Stimulated activated naive B cell treated with anti-CD40 and anti-IgM and Interleukin-4, amounts not matched to agents 10 μg/mL and 1 μg/mL and 100 μg/mL, for 72 hours (primary cell): Measurements from ENCODE around the gene MMP28.

ENCODE experiments used
- ATAC-seq, 2 donors: fragments of 150-1000 bp; cut with Tn5 transposase; replicated peaks; 2 replicates each; pipeline ENCODE4 v1.10.0; 2021; ENCODE audit warnings: moderate library complexity in 1 of 2
- DNase-seq: peaks from one replicate; pipeline ENCODE4 v3.0.0; 2021
- H3K27ac Mint-ChIP-seq: one replicate; pipeline ENCODE4 v1.8.0; 2022; ENCODE audit warnings: mild to moderate bottlenecking, mixed read lengths
- H3K27me3 Mint-ChIP-seq, 2 donors: one replicate each; pipeline ENCODE4 v1.8.0; 2022; ENCODE audit warnings: mixed read lengths in 2 of 2
- H3K36me3 Mint-ChIP-seq, 2 donors: one replicate each; pipeline ENCODE4 v1.8.0; 2022; ENCODE audit warnings: mixed read lengths in 2 of 2, mild to moderate bottlenecking in 1 of 2
- H3K4me1 Mint-ChIP-seq, 2 donors: one replicate each; pipeline ENCODE4 v1.8.0; 2022; ENCODE audit warnings: mixed read lengths in 2 of 2, mild to moderate bottlenecking in 1 of 2
- H3K4me3 Mint-ChIP-seq, 2 donors: one replicate each; pipeline ENCODE4 v1.8.0; 2022; ENCODE audit warnings: mild to moderate bottlenecking in 2 of 2, mixed read lengths in 2 of 2, moderate library complexity in 1 of 2
- H3K9me3 Mint-ChIP-seq, 2 donors: one replicate each; pipeline ENCODE4 v1.8.0; 2022; ENCODE audit warnings: mixed read lengths in 2 of 2, mild to moderate bottlenecking in 1 of 2

Gene MMP28

GRCh38 chr17:35725058-35725457 is 70.4 kb downstream of the MMP28 start:
- Mint-ChIP-seq H3K27me3 (no peaks in the 10 kb centered on the region), H3K9me3 (no peaks in the 10 kb centered on the region), H3K4me3 (no peak overlapping the region), H3K27ac (no peak overlapping the region), H3K36me3 (peaks cover 47 to 62% of the 10 kb centered on the region in 2 donors), H3K4me1 (peaks cover 3 to 7% of the 10 kb centered on the region in 2 donors)
- DNase-seq (no peak), ATAC-seq (no peak)

- DNase-seq: no peak
- H3K27me3 Mint-ChIP-seq: no peaks in the 10 kb centered on the region
- H3K4me1 Mint-ChIP-seq: peaks cover 0 to 3% of the 10 kb centered on the region in 2 donors
- no peaks in the 10 kb centered on the region for H3K9me3 Mint-ChIP-seq
- no peak overlapping the region for H3K4me3 Mint-ChIP-seq
- H3K27ac Mint-ChIP-seq: no peak overlapping the region
- peaks cover 48 to 67% of the 10 kb centered on the region in 2 donors for H3K36me3 Mint-ChIP-seq
- ATAC-seq: no peak
Observed at GRCh38 chr17:35723735-35724134, 71.7 kb downstream of the MMP28 start.

DNA sequence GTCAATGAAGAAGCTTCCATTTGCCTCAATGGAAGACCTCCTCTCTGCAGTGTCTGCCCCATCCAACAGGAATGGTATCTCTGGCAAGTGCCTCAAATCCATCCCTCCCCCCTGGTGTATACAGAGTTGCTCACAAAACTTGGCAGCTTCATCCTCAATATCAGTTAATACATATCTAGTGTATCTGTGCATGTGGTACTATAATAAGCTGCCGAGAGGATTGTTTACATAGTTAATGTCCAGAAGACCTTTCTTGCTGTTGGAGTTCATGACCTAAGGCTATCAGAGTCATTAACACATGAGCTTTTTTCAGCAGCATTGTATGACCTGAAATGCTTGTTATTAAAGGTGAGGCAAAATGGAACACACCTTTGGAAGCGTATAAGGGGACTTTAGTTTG is 78.0 kb downstream of the MMP28 start:
- no peaks in the 10 kb centered on the region for H3K9me3 Mint-ChIP-seq
- peaks cover 36 to 44% of the 10 kb centered on the region in 2 donors for H3K36me3 Mint-ChIP-seq
- H3K27me3 Mint-ChIP-seq: no peaks in the 10 kb centered on the region
- ATAC-seq: no peak
- DNase-seq: no peak
- no peak overlapping the region for H3K4me3 Mint-ChIP-seq
- H3K27ac Mint-ChIP-seq: no peak overlapping the region
- no peaks in the 10 kb centered on the region for H3K4me1 Mint-ChIP-seq

DNA sequence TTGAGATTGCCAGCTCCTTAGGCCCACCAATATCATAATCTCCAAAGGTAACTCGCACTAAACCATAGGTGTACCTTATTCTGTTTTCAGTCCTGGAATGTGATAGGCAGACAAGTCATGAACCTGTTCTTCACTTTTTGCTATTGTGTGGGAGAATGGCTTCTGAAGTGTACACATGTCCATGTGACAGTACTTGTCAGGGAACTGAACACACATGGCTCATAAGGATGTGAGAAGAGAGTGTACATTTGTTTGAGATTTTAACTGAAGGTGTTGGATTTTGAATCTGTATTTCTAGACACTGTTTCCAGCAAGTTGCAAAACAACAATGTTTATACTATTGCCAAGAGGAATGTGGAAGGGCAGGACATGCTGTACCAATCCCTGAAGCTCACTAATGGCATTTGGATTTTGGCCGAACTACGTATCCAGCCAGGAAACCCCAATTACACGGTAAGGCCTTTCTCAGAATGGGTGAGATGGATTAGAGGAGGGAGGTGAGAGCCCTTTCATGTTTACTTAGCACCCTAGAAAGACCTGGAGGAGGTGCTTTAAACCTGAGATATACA is 78.5 kb downstream of the MMP28 start:
- no peak overlapping the region for H3K4me3 Mint-ChIP-seq
- no peaks in the 10 kb centered on the region for H3K27me3 Mint-ChIP-seq
- no peaks in the 10 kb centered on the region for H3K9me3 Mint-ChIP-seq
- ATAC-seq (no peak), DNase-seq (no peak)
- H3K27ac Mint-ChIP-seq: no peak overlapping the region
- peaks cover 35 to 42% of the 10 kb centered on the region in 2 donors for H3K36me3 Mint-ChIP-seq
- no peaks in the 10 kb centered on the region for H3K4me1 Mint-ChIP-seq

GRCh38 chr17:35716173-35716572 is 79.3 kb downstream of the MMP28 start:
- Mint-ChIP-seq H3K27me3 (no peaks in the 10 kb centered on the region), H3K4me1 (no peaks in the 10 kb centered on the region), H3K4me3 (no peak overlapping the region), H3K36me3 (peaks cover 36 to 40% of the 10 kb centered on the region in 2 donors), H3K27ac (no peak overlapping the region), H3K9me3 (no peaks in the 10 kb centered on the region)
- no peak for ATAC-seq
- no peak for DNase-seq
